Fibroblast of pulmonary artery (primary cell): ENCODE results near the gene PLCXD1.

ENCODE experiments used
- DNase-seq: peaks from one replicate; pipeline ENCODE4 v3.0.0-alpha.2; 2010; ENCODE audit warnings: low read depth
- H3K4me3 ChIP-seq: replicated peaks from 2 replicates; pipeline ENCODE4 v1.5.1; 2011; ENCODE audit warnings: low read depth, mild to moderate bottlenecking, control low read depth, low read length, moderate library complexity
- TF ChIP-seq, protein P1 (sequence below): IDR thresholded peaks from 2 replicates; pipeline ENCODE4 v1.5.1; 2011; ENCODE audit warnings: mild to moderate bottlenecking, control low read depth, low read length, inconsistent platforms; ENCODE audit errors: missing control alignments

Gene PLCXD1

DNA sequence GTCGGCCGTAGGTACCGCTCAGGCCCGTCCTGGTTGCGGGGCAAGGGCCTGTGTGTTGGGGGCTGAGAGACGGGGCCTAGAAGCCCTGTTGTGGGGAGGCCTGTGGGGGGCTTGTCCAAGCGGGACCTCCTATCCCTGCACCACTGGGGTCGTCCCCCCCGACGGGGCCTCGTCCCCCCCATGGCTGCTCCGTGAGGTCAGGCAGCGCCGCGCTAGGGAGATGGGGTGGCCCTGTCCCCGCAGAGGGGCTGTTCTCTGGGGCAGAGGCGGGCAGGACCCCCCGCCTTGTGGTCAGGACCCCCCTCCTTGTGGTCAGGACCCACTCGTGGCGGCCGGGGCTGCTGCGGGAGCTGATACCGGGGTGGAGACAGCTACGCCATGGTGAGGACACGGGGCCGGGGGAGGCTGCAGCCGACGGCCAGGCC is 49.6 kb downstream of the PLCXD1 start:
- DNase-seq: no peak
- no peak overlapping the region for H3K4me3 ChIP-seq
- TF ChIP-seq, protein P1, sequence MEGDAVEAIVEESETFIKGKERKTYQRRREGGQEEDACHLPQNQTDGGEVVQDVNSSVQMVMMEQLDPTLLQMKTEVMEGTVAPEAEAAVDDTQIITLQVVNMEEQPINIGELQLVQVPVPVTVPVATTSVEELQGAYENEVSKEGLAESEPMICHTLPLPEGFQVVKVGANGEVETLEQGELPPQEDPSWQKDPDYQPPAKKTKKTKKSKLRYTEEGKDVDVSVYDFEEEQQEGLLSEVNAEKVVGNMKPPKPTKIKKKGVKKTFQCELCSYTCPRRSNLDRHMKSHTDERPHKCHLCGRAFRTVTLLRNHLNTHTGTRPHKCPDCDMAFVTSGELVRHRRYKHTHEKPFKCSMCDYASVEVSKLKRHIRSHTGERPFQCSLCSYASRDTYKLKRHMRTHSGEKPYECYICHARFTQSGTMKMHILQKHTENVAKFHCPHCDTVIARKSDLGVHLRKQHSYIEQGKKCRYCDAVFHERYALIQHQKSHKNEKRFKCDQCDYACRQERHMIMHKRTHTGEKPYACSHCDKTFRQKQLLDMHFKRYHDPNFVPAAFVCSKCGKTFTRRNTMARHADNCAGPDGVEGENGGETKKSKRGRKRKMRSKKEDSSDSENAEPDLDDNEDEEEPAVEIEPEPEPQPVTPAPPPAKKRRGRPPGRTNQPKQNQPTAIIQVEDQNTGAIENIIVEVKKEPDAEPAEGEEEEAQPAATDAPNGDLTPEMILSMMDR: no peak

DNA sequence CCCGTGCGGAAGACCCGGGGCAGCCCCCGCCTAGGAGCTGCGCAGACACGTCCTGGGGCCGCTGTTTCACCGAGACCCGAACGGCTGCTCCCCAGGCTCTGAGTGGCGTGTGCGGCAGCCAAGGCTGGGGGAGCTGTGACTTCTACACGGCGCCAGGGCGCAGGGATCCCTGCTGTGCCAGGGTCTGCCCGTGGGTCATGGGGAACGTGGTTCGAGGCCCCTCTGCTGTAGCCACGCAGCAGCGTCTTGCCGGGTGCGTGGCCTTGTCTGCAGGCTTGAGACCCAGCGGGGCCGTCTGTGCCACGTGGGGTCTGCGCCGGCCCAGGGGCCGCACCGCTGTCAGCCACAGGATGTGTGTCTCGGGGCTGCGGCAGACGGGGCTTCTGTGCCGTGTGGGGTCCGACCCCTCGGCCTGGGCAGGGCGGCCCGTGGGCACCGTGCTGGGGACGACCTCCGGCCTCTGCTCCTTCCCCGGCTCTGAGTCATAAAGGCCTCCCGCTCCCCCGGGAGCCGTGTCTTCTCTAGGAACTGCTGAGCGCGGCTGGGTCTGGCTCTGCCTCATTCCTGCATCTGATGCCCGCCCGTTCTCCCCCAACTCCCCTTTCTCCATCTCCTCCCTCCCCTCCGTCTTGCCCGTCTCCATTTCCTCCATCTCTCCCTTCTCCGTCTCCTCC is 50.1 kb downstream of the PLCXD1 start:
- H3K4me3 ChIP-seq: no peak overlapping the region
- DNase-seq: peak; percentile 38
- TF ChIP-seq, protein P1: no peak

DNA sequence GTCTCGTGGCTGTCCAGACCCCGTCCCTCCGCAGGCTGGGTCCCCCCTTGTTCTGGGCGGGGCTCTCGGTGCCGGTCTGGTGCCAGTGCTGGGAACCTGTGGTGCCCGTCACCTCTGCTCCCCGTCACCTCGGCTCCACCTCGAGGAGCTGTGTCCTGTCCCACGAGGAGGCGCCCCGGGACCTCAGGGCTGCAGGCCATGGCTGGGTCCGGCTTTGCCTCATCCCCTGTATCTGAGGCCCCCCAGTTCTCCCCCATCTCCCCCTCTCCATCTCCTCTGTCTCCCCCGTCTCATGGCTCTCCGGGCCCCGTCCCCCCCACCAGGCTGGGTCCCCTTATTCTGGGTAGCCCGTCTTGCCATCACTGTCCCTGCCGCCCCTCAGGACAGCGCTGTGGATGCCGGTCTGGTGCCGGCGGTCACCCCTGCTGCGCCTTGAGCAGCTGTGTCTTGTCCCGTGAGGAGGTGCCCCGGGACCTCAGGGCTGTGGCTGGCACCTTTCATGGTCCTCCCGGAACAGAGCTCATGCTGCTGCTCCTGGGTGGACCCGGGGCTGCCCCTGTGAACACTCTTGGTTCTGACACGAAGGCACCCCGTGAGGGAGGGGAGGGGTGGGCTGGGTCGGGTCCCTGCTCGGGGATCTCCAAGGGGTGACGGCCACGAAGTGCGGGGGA is 50.8 kb downstream of the PLCXD1 start:
- no peak for DNase-seq
- TF ChIP-seq, protein P1: no peak
- no peak overlapping the region for H3K4me3 ChIP-seq

DNA sequence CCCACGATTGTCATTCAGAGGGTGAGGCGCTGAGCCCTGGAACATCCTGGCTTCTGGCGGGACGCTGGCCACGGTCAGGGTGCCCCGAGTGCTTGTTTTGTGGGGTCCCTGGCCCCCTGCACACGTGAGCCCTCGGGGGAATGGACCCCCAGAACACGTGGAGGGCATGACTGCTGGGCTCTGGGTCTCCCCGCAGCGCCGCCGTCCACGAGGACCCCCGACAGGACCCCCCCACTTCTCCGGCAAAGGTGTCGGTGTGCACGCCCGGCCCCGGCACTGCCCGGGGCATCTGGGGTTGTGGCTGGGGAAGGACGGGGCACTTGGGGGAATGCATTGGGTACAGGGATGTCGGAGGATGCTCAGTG is 51.3 kb downstream of the PLCXD1 start:
- no peak overlapping the region for H3K4me3 ChIP-seq
- TF ChIP-seq, protein P1: no peak
- no peak for DNase-seq

DNA sequence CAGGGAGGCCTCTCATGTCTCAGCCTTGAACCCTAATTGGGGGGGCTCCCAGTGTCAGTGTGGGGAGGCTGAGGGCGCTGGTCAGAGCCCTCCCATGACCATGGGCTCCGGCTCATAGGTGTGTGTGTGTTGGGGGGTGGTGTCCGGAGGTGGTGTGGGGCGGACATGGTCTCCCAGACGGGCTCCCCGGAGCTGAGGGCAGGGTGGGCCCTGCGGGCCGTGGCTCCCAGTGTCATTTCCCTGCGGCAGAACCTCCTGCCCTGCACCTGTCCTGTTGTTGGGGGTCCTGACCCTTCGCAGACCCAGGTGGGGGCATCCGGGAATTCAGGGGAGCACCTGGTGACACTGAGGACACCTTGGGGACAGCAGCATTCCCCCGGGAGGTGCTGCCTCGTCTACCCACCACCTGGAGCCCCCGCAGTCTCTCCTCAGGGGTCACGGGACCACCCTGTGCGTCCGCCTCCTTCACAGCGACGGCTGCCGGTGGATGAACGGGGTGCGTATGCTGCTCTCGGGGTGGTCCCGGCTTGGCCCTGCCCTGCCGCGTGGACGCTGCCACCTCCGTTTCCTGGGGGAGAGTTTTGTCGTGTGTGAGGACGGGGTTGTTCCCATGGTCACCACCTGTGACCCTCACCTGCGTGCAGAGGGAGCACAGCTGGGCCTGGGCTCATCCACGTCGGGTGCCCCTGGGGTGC is 51.9 kb downstream of the PLCXD1 start:
- no peak for DNase-seq
- TF ChIP-seq, protein P1: no peak
- no peak overlapping the region for H3K4me3 ChIP-seq

DNA sequence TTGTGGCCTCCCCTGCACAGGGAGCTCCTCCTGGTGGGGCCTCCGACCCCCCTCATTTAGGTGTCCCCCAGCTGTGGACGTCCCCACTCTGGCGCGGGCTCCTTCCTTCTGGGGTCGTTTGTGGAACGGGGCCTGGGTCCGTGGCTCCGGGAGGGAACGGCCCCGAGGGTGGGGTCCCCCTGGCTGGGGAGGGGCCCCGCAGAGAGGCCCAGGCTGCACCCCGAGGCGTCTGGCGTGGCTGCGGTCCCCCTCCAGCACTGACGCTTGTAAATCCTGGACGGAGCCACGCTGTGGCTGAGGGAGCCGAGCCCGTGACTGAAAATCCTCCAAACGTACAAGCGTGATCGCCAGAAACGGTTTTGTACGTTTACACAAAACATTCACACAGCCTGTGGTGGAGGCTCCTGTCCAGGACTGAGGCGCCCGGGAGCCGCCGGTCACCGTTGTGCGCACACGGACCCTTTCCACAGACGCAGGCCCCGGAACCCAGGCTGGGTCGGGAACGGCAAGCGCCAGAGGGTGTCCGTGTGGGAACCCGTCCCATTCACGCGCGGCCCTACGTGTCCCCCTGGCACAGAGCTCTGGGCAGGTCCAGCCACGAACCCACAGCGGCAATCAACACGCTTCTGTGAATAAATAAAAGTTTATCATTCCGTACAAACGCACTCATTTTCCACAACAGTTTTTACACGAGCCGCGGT is 52.6 kb downstream of the PLCXD1 start:
- no peak for DNase-seq
- TF ChIP-seq, protein P1: no peak
- no peak overlapping the region for H3K4me3 ChIP-seq
